ENCODE results near the gene AGBL5. TPM values are rescaled to one million over a fixed set of nuclear protein-coding genes. Genes with fewer than 3 reads are reported as not detected.

The AGBL5 gene
- total RNA-seq, 1 experiment from 2014 or later, result 40.0 TPM

DNA sequence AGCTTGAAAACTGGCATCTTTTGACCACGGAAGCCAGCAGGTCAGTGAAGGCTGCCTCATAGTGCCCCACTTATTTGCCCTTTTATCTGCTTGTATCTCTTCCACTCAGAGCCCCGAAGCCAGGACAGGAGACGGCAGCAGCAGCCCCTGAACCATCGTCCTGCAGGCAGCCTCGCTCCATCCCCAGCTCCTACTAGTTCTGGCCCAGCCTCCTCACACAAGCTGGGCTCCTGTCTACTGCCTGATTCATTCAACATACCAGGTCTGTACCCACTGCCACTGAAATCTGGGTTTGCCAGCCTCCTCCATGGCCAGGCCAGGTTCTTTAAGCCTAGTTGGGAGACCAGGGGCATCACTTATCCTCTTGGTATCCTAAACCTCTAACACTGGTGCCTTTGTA is 15.9 kb downstream of the AGBL5 start:
- DNase-seq (ENCODE audit: low read depth, low spot score) (no peak), ATAC-seq (no peak)
- Histone ChIP-seq H3K79me2 (ENCODE audit: insufficient read depth, low read length) (peaks cover 33% of the 10 kb centered on the region), H3K4me2 (ENCODE audit: low read length) (no peak overlapping the region), H4K20me1 (ENCODE audit: insufficient read depth) (no peaks in the 10 kb centered on the region), H2AFZ (ENCODE audit: low read depth, low read length, poor library complexity, severe bottlenecking) (no peak overlapping the region), H3K4me3 (replicated peaks in 1 of 2; ENCODE audit: low read depth in 1 of 2, low read length in 2 of 2) (no peak overlapping the region), H3K9me3 (ENCODE audit: control insufficient read depth in 1 of 2, insufficient read depth in 1 of 2, low read depth in 1 of 2, low read length in 2 of 2) (no peaks in the 10 kb centered on the region), H3K4me1 (ENCODE audit: control insufficient read depth in 1 of 2, insufficient read depth in 2 of 2, low read length in 2 of 2) (peaks cover 7 to 17% of the 10 kb centered on the region in 2 experiments), H3K27ac (ENCODE audit: low read depth, low read length) (no peak overlapping the region), H3K9ac (ENCODE audit: low read length) (no peak overlapping the region), H3K36me3 (ENCODE audit: control insufficient read depth in 1 of 2, insufficient read depth in 2 of 2, low read length in 2 of 2) (peaks cover 16 to 17% of the 10 kb centered on the region in 2 experiments; a peak in 3 of 4 replicates), H3K9me2 (ENCODE audit: insufficient read depth) (no peaks in the 10 kb centered on the region), H3K27me3 (ENCODE audit: insufficient read depth, low read length) (no peaks in the 10 kb centered on the region)
- intact Hi-C loops (cut with micrococcal nuclease), result no loop called here
- no TSS peak for BruUV-seq (replicated peaks)
- ChIA-PET RAD21 (ENCODE audit: low non-redundant PET in 1 of 2, low total read pairs in 2 of 2, uncharacterized antibody in 2 of 2, unreplicated experiment in 2 of 2) (no interaction called here), CTCF (no interaction called here), POLR2A (interaction anchor here (0.6 to 1.0 kb wide), 3 partner anchors 9 to 45 kb away, joined by 3 read pairs; no protein-coding TSS in a partner anchor)
- TF ChIP-seq CEBPB (IDR thresholded peaks at IDR 0.05; ENCODE audit: low read depth), result no peak
- TF ChIP-seq JUND (IDR thresholded peaks at IDR 0.05), result no peak
- TF ChIP-seq ZBTB33 (IDR thresholded peaks at IDR 0.05; ENCODE audit: extremely low read depth, insufficient replicate concordance, low read length), result no peak
- TF ChIP-seq EGR1 (IDR thresholded peaks at IDR 0.05; ENCODE audit: low read depth), result no peak

DNA sequence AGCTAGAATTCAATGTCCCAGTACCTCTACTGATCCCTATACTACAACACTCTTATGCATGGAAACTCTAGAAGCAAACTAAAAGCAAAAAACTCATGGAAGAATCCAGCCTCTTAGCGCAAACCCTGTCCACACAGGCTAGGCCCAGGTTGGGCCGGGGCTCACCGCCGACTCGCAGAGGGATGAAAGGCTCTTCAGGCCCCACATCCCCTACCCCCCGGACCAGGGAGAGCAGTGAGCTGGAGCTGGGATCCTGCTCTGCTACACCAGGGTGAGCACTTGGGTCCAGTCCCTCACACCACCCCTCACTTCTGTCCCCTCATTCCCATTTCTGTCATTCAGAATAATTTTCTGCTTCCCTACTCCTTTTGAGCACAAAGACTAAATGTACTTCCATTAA is 18.0 kb downstream of the AGBL5 start:
- CTCF ChIA-PET, result no interaction called here
- H4K20me1 ChIP-seq (ENCODE audit: insufficient read depth), result no peaks in the 10 kb centered on the region
- no peaks in the 10 kb centered on the region for H3K27me3 ChIP-seq (ENCODE audit: insufficient read depth, low read length)
- H3K4me3 ChIP-seq (replicated peaks in 1 of 2; ENCODE audit: low read depth in 1 of 2, low read length in 2 of 2), result no peak overlapping the region
- H3K4me2 ChIP-seq (ENCODE audit: low read length), result peak overlapping the region; percentile 89
- no peak overlapping the region for H3K9ac ChIP-seq (ENCODE audit: low read length)
- no peak overlapping the region for H2AFZ ChIP-seq (ENCODE audit: low read depth, low read length, poor library complexity, severe bottlenecking)
- DNase-seq (ENCODE audit: low read depth, low spot score) (no peak), ATAC-seq (no peak)
- H3K9me2 ChIP-seq (ENCODE audit: insufficient read depth), result no peaks in the 10 kb centered on the region
- peaks cover 16 to 17% of the 10 kb centered on the region in 2 experiments; a peak in 3 of 4 replicates for H3K36me3 ChIP-seq (ENCODE audit: control insufficient read depth in 1 of 2, insufficient read depth in 2 of 2, low read length in 2 of 2)
- peaks cover 33% of the 10 kb centered on the region for H3K79me2 ChIP-seq (ENCODE audit: insufficient read depth, low read length)
- intact Hi-C loops (cut with micrococcal nuclease), result no loop called here
- RAD21 ChIA-PET (ENCODE audit: low non-redundant PET in 1 of 2, low total read pairs in 2 of 2, uncharacterized antibody in 2 of 2, unreplicated experiment in 2 of 2), result no interaction called here
- no peak overlapping the region for H3K27ac ChIP-seq (ENCODE audit: low read depth, low read length)
- POLR2A ChIA-PET, result no interaction called here
- no TSS peak for BruUV-seq (replicated peaks)
- no peaks in the 10 kb centered on the region for H3K9me3 ChIP-seq (ENCODE audit: control insufficient read depth in 1 of 2, insufficient read depth in 1 of 2, low read depth in 1 of 2, low read length in 2 of 2)
- H3K4me1 ChIP-seq (ENCODE audit: control insufficient read depth in 1 of 2, insufficient read depth in 2 of 2, low read length in 2 of 2), result peaks cover 7 to 18% of the 10 kb centered on the region in 2 experiments
- TF ChIP-seq, protein P1, sequence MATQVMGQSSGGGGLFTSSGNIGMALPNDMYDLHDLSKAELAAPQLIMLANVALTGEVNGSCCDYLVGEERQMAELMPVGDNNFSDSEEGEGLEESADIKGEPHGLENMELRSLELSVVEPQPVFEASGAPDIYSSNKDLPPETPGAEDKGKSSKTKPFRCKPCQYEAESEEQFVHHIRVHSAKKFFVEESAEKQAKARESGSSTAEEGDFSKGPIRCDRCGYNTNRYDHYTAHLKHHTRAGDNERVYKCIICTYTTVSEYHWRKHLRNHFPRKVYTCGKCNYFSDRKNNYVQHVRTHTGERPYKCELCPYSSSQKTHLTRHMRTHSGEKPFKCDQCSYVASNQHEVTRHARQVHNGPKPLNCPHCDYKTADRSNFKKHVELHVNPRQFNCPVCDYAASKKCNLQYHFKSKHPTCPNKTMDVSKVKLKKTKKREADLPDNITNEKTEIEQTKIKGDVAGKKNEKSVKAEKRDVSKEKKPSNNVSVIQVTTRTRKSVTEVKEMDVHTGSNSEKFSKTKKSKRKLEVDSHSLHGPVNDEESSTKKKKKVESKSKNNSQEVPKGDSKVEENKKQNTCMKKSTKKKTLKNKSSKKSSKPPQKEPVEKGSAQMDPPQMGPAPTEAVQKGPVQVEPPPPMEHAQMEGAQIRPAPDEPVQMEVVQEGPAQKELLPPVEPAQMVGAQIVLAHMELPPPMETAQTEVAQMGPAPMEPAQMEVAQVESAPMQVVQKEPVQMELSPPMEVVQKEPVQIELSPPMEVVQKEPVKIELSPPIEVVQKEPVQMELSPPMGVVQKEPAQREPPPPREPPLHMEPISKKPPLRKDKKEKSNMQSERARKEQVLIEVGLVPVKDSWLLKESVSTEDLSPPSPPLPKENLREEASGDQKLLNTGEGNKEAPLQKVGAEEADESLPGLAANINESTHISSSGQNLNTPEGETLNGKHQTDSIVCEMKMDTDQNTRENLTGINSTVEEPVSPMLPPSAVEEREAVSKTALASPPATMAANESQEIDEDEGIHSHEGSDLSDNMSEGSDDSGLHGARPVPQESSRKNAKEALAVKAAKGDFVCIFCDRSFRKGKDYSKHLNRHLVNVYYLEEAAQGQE (IDR thresholded peaks at IDR 0.05; ENCODE audit: low read depth), result no peak
- TF ChIP-seq JUND (IDR thresholded peaks at IDR 0.05) (no peak), FOSL1 (IDR thresholded peaks at IDR 0.05; ENCODE audit: low read depth) (no peak), ELF1 (IDR thresholded peaks at IDR 0.05; ENCODE audit: borderline replicate concordance, low read depth) (no peak), YY1 (IDR thresholded peaks at IDR 0.05; ENCODE audit: extremely low read depth, insufficient replicate concordance, low read depth, low read length) (no peak), CBX3 (IDR thresholded peaks at IDR 0.05; ENCODE audit: low read depth) (no peak), SP1 (IDR thresholded peaks at IDR 0.05; ENCODE audit: low read depth) (no peak), EZH2phosphoT487 (IDR thresholded peaks at IDR 0.05; ENCODE audit: borderline replicate concordance) (no peak), EGR1 (IDR thresholded peaks at IDR 0.05; ENCODE audit: low read depth) (no peak), ZBTB33 (IDR thresholded peaks at IDR 0.05; ENCODE audit: extremely low read depth, insufficient replicate concordance, low read length) (no peak), ZFX (IDR thresholded peaks at IDR 0.05) (no peak)

Data from HCT116 (cell line).